SU-DHL-6 (cell line): ENCODE measurements around the gene LENEP.
A peak's percentile ranks its signal among the peaks of the same experiment; 100 is the strongest.

Experiments used
- H2AFZ ChIP-seq: fragments of 200-600 bp; sonication (generic); 2 replicates; pipeline ENCODE4 v1.6.1; 2014; ENCODE audit warnings: low read depth, mild to moderate bottlenecking, moderate library complexity, mixed read lengths, antibody characterized with exemption, low read length; ENCODE audit not compliant: severe bottlenecking
- H3F3A ChIP-seq: fragments of 200-600 bp; shearing (Covaris generic); 2 replicates; pipeline ENCODE4 v1.6.0; 2016; ENCODE audit warnings: antibody characterized with exemption, mild to moderate bottlenecking; ENCODE audit not compliant: insufficient read depth
- H3K27ac ChIP-seq: fragments of 200-600 bp; sonication (generic); 2 replicates; pipeline ENCODE4 v1.5.1; 2016; ENCODE audit warnings: low read depth, mild to moderate bottlenecking, low read length, moderate library complexity, mixed read lengths
- H3K27me3 ChIP-seq: fragments of 200-600 bp; sonication (generic), shearing (Covaris generic); 2 replicates; pipeline ENCODE4 v1.6.0; 2014; ENCODE audit warnings: mild to moderate bottlenecking, low read length
- H3K36me3 ChIP-seq: fragments of 200-600 bp; sonication (generic); 2 replicates; pipeline ENCODE4 v1.6.1; 2014; ENCODE audit warnings: mild to moderate bottlenecking, low read length, mixed read lengths
- H3K4me2 ChIP-seq: fragments of 300-600, 200-600 bp; shearing (Covaris generic), sonication (generic); 2 replicates; pipeline ENCODE4 v1.6.0; 2014; ENCODE audit warnings: low read length, low read depth, mild to moderate bottlenecking; ENCODE audit not compliant: poor library complexity, severe bottlenecking
- H3K4me3 ChIP-seq: fragments of 200-600 bp; sonication (generic); 2 replicates; pipeline ENCODE4 v1.5.1; 2014; ENCODE audit warnings: antibody characterized with exemption, low read length, mild to moderate bottlenecking, mixed read lengths; ENCODE audit not compliant: insufficient read depth, poor library complexity, severe bottlenecking
- H3K79me2 ChIP-seq: fragments of 200-600 bp; sonication (generic); 2 replicates; pipeline ENCODE4 v1.6.1; 2014; ENCODE audit warnings: mild to moderate bottlenecking, low read length, moderate library complexity; ENCODE audit not compliant: insufficient read depth
- H3K9ac ChIP-seq: fragments of 200-600 bp; sonication (generic); 2 replicates; pipeline ENCODE4 v1.7.0; 2014; ENCODE audit warnings: mild to moderate bottlenecking, low read length
- H3K9me2 ChIP-seq: fragments of 200-600 bp; sonication (generic); replicated peaks from 2 replicates; pipeline ENCODE4 v1.6.1; 2014; ENCODE audit warnings: low read length; ENCODE audit not compliant: insufficient read depth
- H3K9me3 ChIP-seq: fragments of 200-600 bp; sonication (generic); 2 replicates; pipeline ENCODE4 v1.6.1; 2014; ENCODE audit warnings: low read length, mixed read lengths; ENCODE audit not compliant: insufficient read depth
- H4K20me1 ChIP-seq: fragments of 200-600 bp; sonication (generic); 2 replicates; pipeline ENCODE4 v1.6.1; 2014; ENCODE audit warnings: low read depth, mild to moderate bottlenecking, antibody characterized with exemption, low read length, moderate library complexity, mixed read lengths
- EZH2phosphoT487 ChIP-seq: fragments of 200-600 bp; sonication (generic), shearing (Covaris generic); conservative IDR thresholded peaks from 2 replicates; pipeline ENCODE4 v1.6.1; 2018; ENCODE audit warnings: mild to moderate bottlenecking, antibody characterized with exemption, low read length, moderate library complexity, mixed read lengths
- TF ChIP-seq, protein P1 (sequence below): fragments of 200-600 bp; sonication (generic); IDR thresholded peaks from one replicate; pipeline ENCODE4 v1.5.1; 2017; ENCODE audit warnings: antibody characterized with exemption, mild to moderate bottlenecking, low read length, moderate library complexity; ENCODE audit not compliant: insufficient read depth, poor library complexity, severe bottlenecking

Gene LENEP

DNA sequence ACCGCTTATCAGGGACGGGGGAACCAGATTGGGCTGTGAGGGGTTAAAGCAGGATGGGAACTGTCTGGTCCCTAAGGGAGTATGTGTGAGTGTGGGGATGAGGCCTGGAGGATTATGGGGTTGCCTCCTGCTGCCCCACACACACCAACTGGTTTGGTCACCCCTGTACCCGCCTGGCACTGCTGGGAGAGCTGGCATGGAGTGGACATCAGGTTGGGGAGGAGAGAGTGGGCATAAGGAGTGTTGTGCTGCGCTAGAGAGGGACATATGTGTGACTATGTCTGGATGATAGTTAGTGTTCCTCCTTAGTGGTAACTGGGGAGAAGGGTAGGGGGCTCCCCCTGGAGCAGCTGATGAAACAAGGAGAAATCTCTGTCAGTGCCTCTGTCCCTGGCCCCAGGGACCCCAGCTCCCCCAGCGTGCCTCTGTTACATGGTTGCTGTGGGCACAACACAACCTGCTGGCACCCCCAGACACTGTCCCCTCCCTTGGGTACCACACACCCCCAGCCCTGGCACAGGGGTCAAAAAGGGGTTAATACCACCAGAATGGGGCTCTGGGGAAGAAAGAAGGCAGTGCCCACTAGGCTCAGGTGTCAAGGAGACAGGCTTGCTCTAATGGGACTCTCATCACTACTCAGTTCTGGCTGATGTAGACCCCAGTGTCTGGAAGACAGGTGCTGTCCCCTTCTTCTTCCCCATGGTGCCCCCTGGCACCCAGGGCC, 11.1 kb downstream of the LENEP start:
- no peak overlapping the region for H3K9ac ChIP-seq
- no peaks in the 10 kb centered on the region for H4K20me1 ChIP-seq
- no peak overlapping the region for H3K4me2 ChIP-seq
- H3K9me3 ChIP-seq, result no peaks in the 10 kb centered on the region
- no peaks in the 10 kb centered on the region for H3K9me2 ChIP-seq
- no peaks in the 10 kb centered on the region for H3K27me3 ChIP-seq
- H2AFZ ChIP-seq, result no peak overlapping the region
- no peak overlapping the region for H3K27ac ChIP-seq
- no peaks in the 10 kb centered on the region for H3K36me3 ChIP-seq
- H3K4me3 ChIP-seq, result no peak overlapping the region
- H3F3A ChIP-seq, result peaks cover 8% of the 10 kb centered on the region; the same call in 1 of the 2 replicates
- no peaks in the 10 kb centered on the region for H3K79me2 ChIP-seq
- TF ChIP-seq EZH2phosphoT487, result no peak
- TF ChIP-seq, protein P1, sequence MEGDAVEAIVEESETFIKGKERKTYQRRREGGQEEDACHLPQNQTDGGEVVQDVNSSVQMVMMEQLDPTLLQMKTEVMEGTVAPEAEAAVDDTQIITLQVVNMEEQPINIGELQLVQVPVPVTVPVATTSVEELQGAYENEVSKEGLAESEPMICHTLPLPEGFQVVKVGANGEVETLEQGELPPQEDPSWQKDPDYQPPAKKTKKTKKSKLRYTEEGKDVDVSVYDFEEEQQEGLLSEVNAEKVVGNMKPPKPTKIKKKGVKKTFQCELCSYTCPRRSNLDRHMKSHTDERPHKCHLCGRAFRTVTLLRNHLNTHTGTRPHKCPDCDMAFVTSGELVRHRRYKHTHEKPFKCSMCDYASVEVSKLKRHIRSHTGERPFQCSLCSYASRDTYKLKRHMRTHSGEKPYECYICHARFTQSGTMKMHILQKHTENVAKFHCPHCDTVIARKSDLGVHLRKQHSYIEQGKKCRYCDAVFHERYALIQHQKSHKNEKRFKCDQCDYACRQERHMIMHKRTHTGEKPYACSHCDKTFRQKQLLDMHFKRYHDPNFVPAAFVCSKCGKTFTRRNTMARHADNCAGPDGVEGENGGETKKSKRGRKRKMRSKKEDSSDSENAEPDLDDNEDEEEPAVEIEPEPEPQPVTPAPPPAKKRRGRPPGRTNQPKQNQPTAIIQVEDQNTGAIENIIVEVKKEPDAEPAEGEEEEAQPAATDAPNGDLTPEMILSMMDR, result no peak

DNA sequence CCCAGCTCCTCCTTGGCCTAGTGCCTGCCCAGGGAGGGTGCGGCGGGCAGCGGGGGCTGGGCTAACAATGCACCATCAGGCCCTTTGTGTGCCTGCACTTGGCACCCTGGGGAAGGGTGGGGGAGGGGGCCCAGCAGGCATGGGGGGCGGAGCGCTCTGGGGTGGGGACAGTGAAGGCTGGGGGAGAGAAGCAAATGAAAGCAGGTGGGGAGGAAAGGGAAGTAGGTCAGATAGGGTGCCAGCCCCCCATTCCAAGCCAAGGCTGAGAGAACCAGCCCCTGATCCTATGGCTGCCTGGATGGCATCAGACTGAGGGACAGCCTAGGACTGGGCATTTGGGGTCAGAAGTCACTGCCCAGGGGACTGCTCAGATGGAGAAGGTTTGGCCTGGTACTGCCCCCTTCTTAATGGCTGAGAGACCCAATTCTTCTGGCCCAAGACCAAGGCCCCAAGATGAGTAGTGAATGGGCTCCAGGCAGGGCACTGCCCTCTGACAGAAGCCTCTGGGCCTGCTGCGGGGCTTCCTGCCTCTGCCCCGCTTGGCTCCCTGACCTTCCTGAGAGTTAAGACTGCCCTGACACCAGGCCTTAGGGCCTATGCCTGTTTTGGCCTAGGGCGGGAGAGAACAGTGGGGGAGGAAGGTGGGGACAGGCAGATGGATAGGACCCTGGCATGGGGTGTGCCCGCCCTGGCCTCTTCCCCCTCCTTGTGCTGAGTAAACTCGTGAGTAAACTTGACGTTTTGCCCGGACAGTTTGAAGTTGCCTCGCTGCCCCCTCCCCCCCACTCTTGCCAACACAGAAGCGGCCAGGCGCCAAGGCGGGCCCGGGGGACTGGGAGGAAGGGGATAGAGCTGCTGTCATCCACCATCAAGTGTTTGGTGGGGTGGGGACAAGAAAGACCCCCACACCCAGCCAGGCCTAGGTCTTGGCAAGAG, 12.0 kb downstream of the LENEP start:
- Histone ChIP-seq H3F3A (no peaks in the 10 kb centered on the region), H3K27ac (no peak overlapping the region), H3K4me2 (no peak overlapping the region), H3K9me3 (no peaks in the 10 kb centered on the region), H4K20me1 (no peaks in the 10 kb centered on the region), H3K4me3 (no peak overlapping the region), H3K79me2 (no peaks in the 10 kb centered on the region), H2AFZ (no peak overlapping the region), H3K27me3 (no peaks in the 10 kb centered on the region), H3K9ac (no peak overlapping the region), H3K36me3 (no peaks in the 10 kb centered on the region), H3K9me2 (no peaks in the 10 kb centered on the region)
- TF ChIP-seq EZH2phosphoT487, result no peak
- TF ChIP-seq, protein P1, result no peak

DNA sequence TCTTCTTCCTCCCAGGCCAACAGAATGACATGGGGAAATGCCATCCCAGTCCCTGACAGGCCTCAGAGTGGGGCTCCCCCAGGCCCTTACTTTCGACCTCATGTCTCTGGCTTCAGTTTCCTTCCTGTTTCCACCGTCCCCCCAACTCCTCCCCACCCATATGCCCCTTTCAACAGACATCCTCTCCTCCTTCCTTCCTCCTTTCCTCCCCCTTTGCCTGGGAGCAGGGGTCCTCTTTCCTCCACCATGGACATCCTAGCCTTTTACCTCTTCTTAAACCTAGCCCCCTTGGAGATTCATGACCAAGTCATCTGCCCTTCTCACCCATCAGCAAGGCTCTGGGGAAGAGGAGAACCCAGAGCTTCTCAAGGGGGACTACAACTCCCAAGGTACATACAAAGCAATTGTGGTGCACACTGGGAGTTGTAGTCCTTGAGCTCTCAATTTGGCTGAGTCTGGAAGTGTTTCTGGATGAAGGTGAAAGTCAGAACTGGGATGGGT, 13.3 kb downstream of the LENEP start:
- Histone ChIP-seq H3K27ac (no peak overlapping the region), H2AFZ (peak overlapping the region; percentile 37), H4K20me1 (no peaks in the 10 kb centered on the region), H3K79me2 (no peaks in the 10 kb centered on the region), H3K9me2 (no peaks in the 10 kb centered on the region), H3F3A (no peaks in the 10 kb centered on the region), H3K9ac (no peak overlapping the region), H3K27me3 (no peaks in the 10 kb centered on the region), H3K4me2 (peak overlapping the region; percentile 6), H3K9me3 (no peaks in the 10 kb centered on the region), H3K4me3 (no peak overlapping the region), H3K36me3 (no peaks in the 10 kb centered on the region)
- TF ChIP-seq, protein P1, result no peak
- no peak for TF ChIP-seq EZH2phosphoT487
